Chondrocyte (in vitro differentiated cells): ENCODE results near the gene CSTPP1. TPM values are rescaled to one million over a fixed set of nuclear protein-coding genes. Genes with fewer than 3 reads are reported as not detected.
A peak's percentile ranks its signal among the peaks of the same experiment; 100 is the strongest.

Experiments used
- DNase-seq: peaks from one replicate; pipeline ENCODE4 v3.0.0; 2021; ENCODE audit warnings: mixed read lengths, low spot score
- H3K27ac Mint-ChIP-seq: one replicate; pipeline ENCODE4 v1.8.0; 2021; ENCODE audit warnings: mild to moderate bottlenecking, moderate library complexity, mixed read lengths; ENCODE audit not compliant: unreplicated experiment
- H3K27me3 Mint-ChIP-seq: 2 replicates; pipeline ENCODE4 v1.8.0; 2021; ENCODE audit warnings: low read depth, mixed read lengths
- H3K36me3 Mint-ChIP-seq: 2 replicates; pipeline ENCODE4 v1.8.0; 2021; ENCODE audit warnings: low read depth, mixed read lengths
- H3K4me1 Mint-ChIP-seq: 2 replicates; pipeline ENCODE4 v1.8.0; 2021; ENCODE audit warnings: low read depth, mild to moderate bottlenecking, mixed read lengths
- H3K4me3 Mint-ChIP-seq: one replicate; pipeline ENCODE4 v1.8.0; 2021; ENCODE audit warnings: mild to moderate bottlenecking, moderate library complexity, mixed read lengths; ENCODE audit not compliant: unreplicated experiment
- H3K9me3 Mint-ChIP-seq: 2 replicates; pipeline ENCODE4 v1.8.0; 2021; ENCODE audit warnings: low read depth, mixed read lengths
- CTCF ChIP-seq: fragments of 200-600 bp; sonication (generic); IDR thresholded peaks from 2 replicates; pipeline ENCODE4 v1.5.0; 2021; ENCODE audit warnings: antibody characterized with exemption, mild to moderate bottlenecking, moderate library complexity
- total RNA-seq: library from RNA; stranded (reverse); gene quantifications from 3 replicates; pipeline ENCODE4 v1.2.1, GENCODE V29; 2021

Gene CSTPP1
- total RNA-seq, 1 donor from 2014 or later, result 19.6 TPM

DNA sequence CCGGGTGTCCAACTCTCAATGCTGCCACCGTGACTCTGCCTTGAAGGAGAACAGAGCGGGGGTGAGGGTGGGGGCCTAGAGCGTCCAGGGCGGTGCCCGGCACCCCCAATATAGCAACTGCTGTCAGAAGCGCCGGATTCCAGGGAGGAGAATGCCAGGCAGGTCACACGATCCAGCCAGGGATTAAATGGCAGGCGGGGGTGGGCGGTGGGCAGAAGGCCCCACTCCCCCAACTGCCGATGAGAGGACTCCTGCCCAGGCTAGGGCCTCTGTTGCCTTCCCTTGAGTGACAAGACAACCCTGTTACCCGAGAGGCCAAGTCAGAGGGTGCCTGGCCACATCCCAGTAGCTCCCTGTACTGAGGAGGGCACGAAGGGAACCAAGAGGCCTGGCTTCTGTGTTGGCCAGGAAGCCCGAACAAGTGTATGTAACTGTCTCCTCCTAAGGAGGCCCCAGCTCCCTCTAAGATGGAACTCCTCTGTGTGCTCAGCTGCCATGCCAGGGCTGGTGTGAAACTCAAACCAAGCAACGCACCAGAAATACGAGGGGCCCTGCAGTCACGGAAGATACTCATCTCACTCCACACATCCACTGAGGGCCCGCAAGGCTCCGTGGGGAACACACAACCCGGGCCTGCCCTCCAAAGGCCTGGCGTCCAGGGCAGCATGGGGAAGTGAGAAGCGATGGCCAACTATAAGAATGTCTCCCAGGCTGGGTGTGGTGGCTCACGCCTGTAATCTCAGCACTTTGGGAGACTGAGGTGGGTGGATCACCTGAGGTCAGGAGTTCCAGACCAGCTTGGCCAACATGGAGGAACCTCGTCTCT, 246.7 kb downstream of the CSTPP1 start:
- Mint-ChIP-seq H3K27me3 (no peaks in the 10 kb centered on the region), H3K4me3 (no peak overlapping the region), H3K4me1 (peaks cover 38% of the 10 kb centered on the region), H3K9me3 (no peaks in the 10 kb centered on the region), H3K36me3 (peaks cover 5% of the 10 kb centered on the region), H3K27ac (peak overlapping the region; percentile 17)
- TF ChIP-seq CTCF, result no peak
- no peak for DNase-seq

- peaks cover 5% of the 10 kb centered on the region for H3K36me3 Mint-ChIP-seq
- H3K4me1 Mint-ChIP-seq, result peaks cover 44% of the 10 kb centered on the region
- no peak for DNase-seq
- peak overlapping the region; percentile 82 for H3K4me3 Mint-ChIP-seq
- H3K9me3 Mint-ChIP-seq, result no peaks in the 10 kb centered on the region
- H3K27me3 Mint-ChIP-seq, result no peaks in the 10 kb centered on the region
- peak overlapping the region; percentile 74 for H3K27ac Mint-ChIP-seq
- TF ChIP-seq CTCF, result no peak
These were observed 247.4 kb downstream of the CSTPP1 start for GRCh38 chr11:47183969-47184368.

- no peak for DNase-seq
- Mint-ChIP-seq H3K4me1 (peaks cover 49% of the 10 kb centered on the region), H3K4me3 (peak overlapping the region; percentile 82), H3K27me3 (no peaks in the 10 kb centered on the region), H3K9me3 (no peaks in the 10 kb centered on the region), H3K36me3 (no peaks in the 10 kb centered on the region), H3K27ac (peak overlapping the region; percentile 91)
- TF ChIP-seq CTCF, result no peak
These were observed 248.2 kb downstream of the CSTPP1 start for GRCh38 chr11:47184711-47185304.

- H3K4me1 Mint-ChIP-seq, result peaks cover 49% of the 10 kb centered on the region
- no peaks in the 10 kb centered on the region for H3K9me3 Mint-ChIP-seq
- TF ChIP-seq CTCF, result no peak
- H3K4me3 Mint-ChIP-seq, result peak overlapping the region; percentile 82
- no peaks in the 10 kb centered on the region for H3K27me3 Mint-ChIP-seq
- no peaks in the 10 kb centered on the region for H3K36me3 Mint-ChIP-seq
- DNase-seq, result no peak
- H3K27ac Mint-ChIP-seq, result peak overlapping the region; percentile 91
These were observed 248.9 kb downstream of the CSTPP1 start for GRCh38 chr11:47185305-47186075.

- peak within 1 kb of the TSS; percentile 91 for H3K27ac Mint-ChIP-seq
- H3K4me3 Mint-ChIP-seq, result peak within 1 kb of the TSS; percentile 82
- DNase-seq, result no peak
- H3K36me3 Mint-ChIP-seq, result no peaks in the 10 kb centered on the region
- no peaks in the 10 kb centered on the region for H3K27me3 Mint-ChIP-seq
- no peaks in the 10 kb centered on the region for H3K9me3 Mint-ChIP-seq
- peaks cover 49% of the 10 kb centered on the region for H3K4me1 Mint-ChIP-seq
- peak; percentile 53 for TF ChIP-seq CTCF
These were observed 249.6 kb downstream of the CSTPP1 start, which contains the start of gene PACSIN3 for GRCh38 chr11:47186076-47186699. Gene PACSIN3, minus strand, starts transcription at chr11:47186434. Its CDS starts 3,707 bp downstream, at chr11:47182727.
